Right forelimb (tissue), 1 donor: ENCODE data around the gene GABRB1.

Source experiments
- DNase-seq: peaks from one replicate; pipeline ENCODE4 v3.0.0-alpha.2; 2018

The GABRB1 gene

GRCh38 chr4:47122592-47123291 is 91.4 kb downstream of the GABRB1 start:
- peak; percentile 57 for DNase-seq

GRCh38 chr4:47128991-47129390 is 97.6 kb downstream of the GABRB1 start:
- DNase-seq = no peak

GRCh38 chr4:47135210-47135609 is 103.8 kb downstream of the GABRB1 start:
- no peak for DNase-seq

GRCh38 chr4:47143261-47143660 is 111.9 kb downstream of the GABRB1 start:
- no peak for DNase-seq

GRCh38 chr4:47145630-47146029 is 114.3 kb downstream of the GABRB1 start:
- DNase-seq = no peak

GRCh38 chr4:47154816-47155370 is 123.5 kb downstream of the GABRB1 start:
- no peak for DNase-seq

- no peak for DNase-seq
Measured at GRCh38 chr4:47155919-47156318, 124.6 kb downstream of the GABRB1 start.

GRCh38 chr4:47160095-47160494 is 128.7 kb downstream of the GABRB1 start:
- no peak for DNase-seq

GRCh38 chr4:47167081-47168035 is 136.0 kb downstream of the GABRB1 start:
- DNase-seq = no peak

GRCh38 chr4:47184083-47184482 is 152.7 kb downstream of the GABRB1 start:
- no peak for DNase-seq

- no peak for DNase-seq
Measured at GRCh38 chr4:47185761-47186160, 154.4 kb downstream of the GABRB1 start.

GRCh38 chr4:47187608-47188007 is 156.2 kb downstream of the GABRB1 start:
- DNase-seq = no peak

GRCh38 chr4:47193179-47193578 is 161.8 kb downstream of the GABRB1 start:
- no peak for DNase-seq

GRCh38 chr4:47194036-47194737 is 162.8 kb downstream of the GABRB1 start:
- no peak for DNase-seq

- no peak for DNase-seq
Measured at GRCh38 chr4:47195706-47196105, 164.3 kb downstream of the GABRB1 start.

GRCh38 chr4:47198791-47199190 is 167.4 kb downstream of the GABRB1 start:
- DNase-seq = no peak

GRCh38 chr4:47203593-47203992 is 172.2 kb downstream of the GABRB1 start:
- DNase-seq = no peak

- no peak for DNase-seq
Measured at GRCh38 chr4:47207555-47207954, 176.2 kb downstream of the GABRB1 start.

GRCh38 chr4:47209833-47210232 is 178.5 kb downstream of the GABRB1 start:
- DNase-seq = no peak

- DNase-seq = no peak
Measured at GRCh38 chr4:47210828-47211227, 179.5 kb downstream of the GABRB1 start.

- DNase-seq = no peak
Measured at GRCh38 chr4:47213106-47213505, 181.7 kb downstream of the GABRB1 start.

- no peak for DNase-seq
Measured at GRCh38 chr4:47213539-47213938, 182.2 kb downstream of the GABRB1 start.

GRCh38 chr4:47213971-47214370 is 182.6 kb downstream of the GABRB1 start:
- no peak for DNase-seq
